ENCODE measurements around the gene DTD1.

The DTD1 gene

DNA sequence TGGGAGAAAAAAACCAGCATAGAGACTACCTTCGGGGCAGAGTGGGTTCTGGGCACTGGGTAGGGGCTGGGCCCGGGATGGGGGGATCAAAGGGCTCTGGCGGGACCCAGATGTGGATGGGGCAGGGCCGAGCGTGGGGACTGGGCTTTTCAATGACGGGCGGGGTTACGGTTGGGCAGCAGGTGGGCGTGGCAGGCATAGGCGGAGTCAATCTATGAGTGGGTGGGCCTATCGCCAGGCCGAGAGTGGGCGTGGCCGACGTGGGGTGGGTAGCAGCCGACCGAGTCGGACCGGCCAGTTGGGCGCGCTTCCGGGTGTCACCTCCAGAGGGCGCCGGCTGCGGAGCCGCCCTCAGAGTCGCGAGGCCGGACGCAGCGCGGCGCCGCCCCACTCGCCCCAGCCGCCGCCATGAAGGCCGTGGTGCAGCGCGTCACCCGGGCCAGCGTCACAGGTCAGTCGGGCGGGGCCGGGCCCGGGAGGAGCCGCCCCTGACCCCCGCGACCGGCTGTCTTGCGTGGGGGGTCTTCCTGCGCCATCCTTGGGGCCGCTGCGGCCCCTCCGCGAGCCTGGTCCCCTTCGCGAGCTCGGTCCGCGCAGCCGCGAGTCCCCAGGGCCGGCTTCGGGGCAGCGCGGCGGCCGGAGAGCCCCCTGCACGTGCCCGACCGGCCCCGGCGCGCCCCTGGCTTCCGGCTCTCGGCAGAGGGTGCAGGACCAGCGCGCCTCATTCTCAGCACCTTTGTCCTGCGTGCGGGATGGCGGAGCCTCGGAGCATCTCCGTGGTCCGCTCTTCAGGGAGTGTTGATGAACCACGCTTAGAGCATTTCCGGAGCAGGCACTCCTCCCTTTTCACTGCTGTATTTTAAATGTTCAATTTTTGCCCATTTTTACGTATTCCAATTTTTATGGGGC lies at the start of gene DTD1:
Gene DTD1 (plus strand): TSS at position 390 of the 909 bp plus-strand sequence. CDS start 19 bp downstream, at position 409.
- H3K4me3 ChIP-seq (ENCODE audit: low read depth, low read length): peak within 1 kb of the TSS; percentile 71
- TF ChIP-seq, protein P1, sequence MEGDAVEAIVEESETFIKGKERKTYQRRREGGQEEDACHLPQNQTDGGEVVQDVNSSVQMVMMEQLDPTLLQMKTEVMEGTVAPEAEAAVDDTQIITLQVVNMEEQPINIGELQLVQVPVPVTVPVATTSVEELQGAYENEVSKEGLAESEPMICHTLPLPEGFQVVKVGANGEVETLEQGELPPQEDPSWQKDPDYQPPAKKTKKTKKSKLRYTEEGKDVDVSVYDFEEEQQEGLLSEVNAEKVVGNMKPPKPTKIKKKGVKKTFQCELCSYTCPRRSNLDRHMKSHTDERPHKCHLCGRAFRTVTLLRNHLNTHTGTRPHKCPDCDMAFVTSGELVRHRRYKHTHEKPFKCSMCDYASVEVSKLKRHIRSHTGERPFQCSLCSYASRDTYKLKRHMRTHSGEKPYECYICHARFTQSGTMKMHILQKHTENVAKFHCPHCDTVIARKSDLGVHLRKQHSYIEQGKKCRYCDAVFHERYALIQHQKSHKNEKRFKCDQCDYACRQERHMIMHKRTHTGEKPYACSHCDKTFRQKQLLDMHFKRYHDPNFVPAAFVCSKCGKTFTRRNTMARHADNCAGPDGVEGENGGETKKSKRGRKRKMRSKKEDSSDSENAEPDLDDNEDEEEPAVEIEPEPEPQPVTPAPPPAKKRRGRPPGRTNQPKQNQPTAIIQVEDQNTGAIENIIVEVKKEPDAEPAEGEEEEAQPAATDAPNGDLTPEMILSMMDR (IDR thresholded peaks at IDR 0.05; ENCODE audit: borderline replicate concordance, insufficient read depth, low read depth, low read length): peak; percentile 83

DNA sequence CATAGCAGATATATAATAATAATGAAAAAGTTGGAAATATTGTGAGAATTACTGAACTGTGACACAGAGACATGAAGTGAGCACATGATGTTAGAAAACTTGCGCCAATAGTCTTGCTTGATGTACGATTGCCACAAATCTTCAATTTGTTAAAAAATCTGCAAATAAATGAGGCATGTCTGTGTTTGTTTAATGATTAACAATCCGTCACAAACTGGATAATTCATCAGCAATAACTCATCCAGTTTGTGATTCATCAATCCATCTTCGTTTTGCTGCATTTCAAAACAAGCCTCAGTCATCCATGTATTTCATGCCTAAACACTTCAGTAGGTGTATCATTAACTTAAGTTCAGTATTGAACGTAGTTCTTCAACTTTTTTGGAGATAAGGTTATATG lies 46.1 kb upstream of the DTD1 start:
- H3K4me3 ChIP-seq (ENCODE audit: low read depth, low read length): no peak overlapping the region
- TF ChIP-seq, protein P1 (IDR thresholded peaks at IDR 0.05; ENCODE audit: borderline replicate concordance, insufficient read depth, low read depth, low read length): no peak

DNA sequence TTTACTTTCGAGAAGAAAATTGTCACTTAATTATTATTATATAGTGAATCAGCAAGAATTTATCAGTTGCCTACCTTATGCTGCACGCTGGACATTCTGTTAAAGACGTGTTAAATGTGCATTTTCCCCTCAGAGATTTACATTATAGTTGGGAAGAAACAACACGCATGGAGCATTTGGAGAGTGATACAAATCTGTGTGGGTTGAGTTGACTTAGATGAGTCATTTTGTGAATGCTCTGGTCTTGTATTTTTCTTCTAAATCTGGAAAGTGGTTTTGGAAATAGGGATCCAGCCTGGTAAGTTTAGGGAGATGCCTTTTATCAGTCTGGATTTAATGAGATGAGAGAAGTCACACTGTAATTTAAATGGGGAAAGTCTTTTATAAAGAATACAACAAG lies 44.6 kb upstream of the DTD1 start:
- TF ChIP-seq, protein P1 (IDR thresholded peaks at IDR 0.05; ENCODE audit: borderline replicate concordance, insufficient read depth, low read depth, low read length): no peak

GRCh38 chr20:18543932-18544331 lies 43.9 kb upstream of the DTD1 start:
- TF ChIP-seq, protein P1 (IDR thresholded peaks at IDR 0.05; ENCODE audit: borderline replicate concordance, insufficient read depth, low read depth, low read length): no peak
- H3K4me3 ChIP-seq (ENCODE audit: low read depth, low read length): no peak overlapping the region

More for the DNA sequence above, 44.6 kb upstream of the DTD1 start:
- no peak overlapping the region for H3K4me3 ChIP-seq (ENCODE audit: low read depth, low read length)

DNA sequence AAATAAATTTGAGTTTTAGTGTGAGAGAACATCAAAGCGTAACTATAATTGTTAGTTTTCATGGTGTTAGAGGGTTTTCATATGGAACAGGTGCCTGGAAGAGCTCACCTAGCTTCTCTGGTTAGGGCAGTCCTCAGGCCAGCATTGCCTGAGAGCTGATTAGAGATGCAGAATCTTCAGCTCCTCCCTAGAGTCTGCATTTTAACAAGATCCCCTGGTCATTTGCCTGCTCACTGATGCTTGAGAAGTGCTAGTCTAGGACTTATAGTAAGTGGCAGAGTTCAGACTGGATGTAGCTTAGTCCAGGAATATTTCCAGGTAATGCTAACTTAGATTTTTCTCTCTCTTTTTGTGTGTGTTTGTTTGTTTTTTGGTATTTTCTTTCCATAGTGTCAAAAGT lies 42.3 kb upstream of the DTD1 start:
- TF ChIP-seq, protein P1 (IDR thresholded peaks at IDR 0.05; ENCODE audit: borderline replicate concordance, insufficient read depth, low read depth, low read length): no peak
- H3K4me3 ChIP-seq (ENCODE audit: low read depth, low read length): no peak overlapping the region

DNA sequence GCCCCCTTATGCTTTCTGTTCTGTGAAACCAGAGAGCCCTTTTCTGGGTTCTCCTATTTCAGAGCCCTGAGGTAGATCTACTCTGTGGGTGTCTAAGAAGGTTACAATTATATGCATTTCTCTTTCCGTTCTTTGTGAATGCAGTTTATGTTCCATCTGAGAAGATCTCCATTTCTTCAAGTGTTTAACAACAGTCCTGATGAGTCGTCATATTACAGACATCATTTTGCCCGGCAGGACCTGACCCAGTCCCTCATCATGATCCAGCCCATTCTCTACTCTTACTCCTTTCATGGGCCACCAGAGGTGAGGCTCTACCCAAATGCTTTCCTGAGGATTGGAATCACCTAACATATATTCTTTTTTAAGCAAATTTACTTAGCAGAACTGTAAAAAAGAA lies 39.4 kb upstream of the DTD1 start:
- TF ChIP-seq, protein P1 (IDR thresholded peaks at IDR 0.05; ENCODE audit: borderline replicate concordance, insufficient read depth, low read depth, low read length): no peak
- no peak overlapping the region for H3K4me3 ChIP-seq (ENCODE audit: low read depth, low read length)

GRCh38 chr20:18553746-18554145 lies 34.1 kb upstream of the DTD1 start:
- no peak overlapping the region for H3K4me3 ChIP-seq (ENCODE audit: low read depth, low read length)
- TF ChIP-seq, protein P1 (IDR thresholded peaks at IDR 0.05; ENCODE audit: borderline replicate concordance, insufficient read depth, low read depth, low read length): no peak

Data from GM12875 (cell line).